Measurements from ENCODE around the gene SUPT7L.
"Not testable (repeated sequence)": the region's sequence is repeated elsewhere in the genome, so short reads cannot be mapped to it uniquely, and the experiment has no call there.

SUPT7L gene

DNA sequence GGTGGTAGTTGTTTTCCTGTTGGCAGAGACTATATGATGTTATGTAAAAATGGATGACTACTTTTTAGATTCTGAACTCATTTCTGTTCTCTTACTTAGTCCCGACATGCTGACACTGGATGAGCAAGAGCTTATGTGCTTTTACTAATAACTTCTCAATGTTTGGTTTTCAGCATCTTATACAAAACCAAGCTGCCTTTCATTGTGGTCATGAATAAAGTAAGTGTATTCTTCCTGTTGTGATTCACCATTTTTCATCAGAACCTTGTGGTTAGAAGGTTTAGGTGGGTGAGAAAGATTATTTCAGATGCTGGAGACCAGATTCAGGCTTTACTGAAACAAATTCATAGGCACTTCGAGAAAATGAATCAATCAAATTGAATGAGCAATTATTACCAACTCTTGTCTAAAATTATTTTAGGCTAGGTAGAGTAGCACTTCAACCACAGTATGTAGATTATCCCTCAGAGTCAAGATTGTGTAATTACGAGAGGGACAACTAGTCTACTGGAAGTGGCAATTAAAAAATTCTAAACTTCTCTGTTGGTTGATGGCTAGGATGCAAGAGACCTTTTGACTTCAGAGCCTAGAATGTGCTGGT lies 25.3 kb downstream of the SUPT7L start:
- no peak for DNase-seq (ENCODE audit: low read depth)

DNA sequence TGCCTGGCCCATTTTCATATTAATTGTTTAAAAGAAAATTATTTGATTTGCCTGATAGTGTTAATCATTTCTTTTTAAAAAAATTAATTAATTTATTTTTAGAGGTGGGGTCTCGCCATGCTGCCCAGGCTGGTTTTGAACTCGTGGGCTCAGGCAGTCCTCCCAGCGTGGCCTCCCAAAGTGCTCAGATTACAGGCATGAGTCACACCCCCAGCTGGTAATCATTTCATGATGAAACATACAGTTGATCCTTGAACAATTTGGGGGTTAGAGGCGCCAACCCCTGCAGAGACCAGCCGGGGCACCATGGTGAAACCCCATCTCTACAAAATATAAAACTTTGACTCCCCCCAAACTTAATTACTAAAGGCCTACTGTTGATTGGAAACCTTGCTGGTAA lies 26.6 kb downstream of the SUPT7L start:
- DNase-seq (ENCODE audit: low read depth) = no peak

DNA sequence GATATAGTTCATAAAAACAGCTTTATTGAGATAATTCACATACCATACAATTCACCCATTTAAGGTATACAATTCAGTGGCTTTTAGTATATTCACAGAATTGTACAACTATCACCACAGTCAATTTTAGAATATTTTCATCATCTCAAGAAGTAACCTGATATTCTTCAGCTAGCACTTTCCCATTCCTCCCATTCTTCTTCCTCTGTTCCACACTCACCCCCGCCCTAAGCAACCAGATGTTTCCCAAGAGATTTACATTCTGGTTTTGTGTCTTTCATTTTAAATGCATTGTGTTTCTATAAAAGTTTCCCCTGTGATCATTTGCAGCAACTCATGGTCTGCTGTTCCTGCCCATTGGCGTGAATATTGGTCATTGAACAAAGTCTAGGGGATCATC lies 29.1 kb downstream of the SUPT7L start:
- no peak for DNase-seq (ENCODE audit: low read depth)

DNA sequence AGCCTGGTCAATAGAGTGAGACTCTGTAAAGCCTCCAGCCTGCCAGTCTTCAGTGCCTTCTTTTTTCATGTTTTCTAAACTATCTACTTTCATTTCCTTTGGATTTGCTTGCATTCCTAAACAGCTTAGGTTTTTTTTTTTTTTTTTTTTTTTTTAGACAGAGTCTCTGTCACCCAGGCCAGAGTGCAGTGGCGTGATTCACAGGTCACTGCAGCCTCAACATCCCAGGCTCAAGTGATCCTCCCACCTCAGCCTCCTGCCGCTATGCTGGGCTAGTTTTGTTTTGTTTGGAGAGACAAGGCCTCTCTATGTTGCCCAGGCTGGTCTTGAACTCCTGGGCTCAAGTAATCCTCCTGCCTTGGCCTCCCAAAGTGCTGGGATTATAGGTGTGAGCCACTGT lies 33.2 kb downstream of the SUPT7L start:
- not testable (repeated sequence) for DNase-seq (ENCODE audit: low read depth)

DNA sequence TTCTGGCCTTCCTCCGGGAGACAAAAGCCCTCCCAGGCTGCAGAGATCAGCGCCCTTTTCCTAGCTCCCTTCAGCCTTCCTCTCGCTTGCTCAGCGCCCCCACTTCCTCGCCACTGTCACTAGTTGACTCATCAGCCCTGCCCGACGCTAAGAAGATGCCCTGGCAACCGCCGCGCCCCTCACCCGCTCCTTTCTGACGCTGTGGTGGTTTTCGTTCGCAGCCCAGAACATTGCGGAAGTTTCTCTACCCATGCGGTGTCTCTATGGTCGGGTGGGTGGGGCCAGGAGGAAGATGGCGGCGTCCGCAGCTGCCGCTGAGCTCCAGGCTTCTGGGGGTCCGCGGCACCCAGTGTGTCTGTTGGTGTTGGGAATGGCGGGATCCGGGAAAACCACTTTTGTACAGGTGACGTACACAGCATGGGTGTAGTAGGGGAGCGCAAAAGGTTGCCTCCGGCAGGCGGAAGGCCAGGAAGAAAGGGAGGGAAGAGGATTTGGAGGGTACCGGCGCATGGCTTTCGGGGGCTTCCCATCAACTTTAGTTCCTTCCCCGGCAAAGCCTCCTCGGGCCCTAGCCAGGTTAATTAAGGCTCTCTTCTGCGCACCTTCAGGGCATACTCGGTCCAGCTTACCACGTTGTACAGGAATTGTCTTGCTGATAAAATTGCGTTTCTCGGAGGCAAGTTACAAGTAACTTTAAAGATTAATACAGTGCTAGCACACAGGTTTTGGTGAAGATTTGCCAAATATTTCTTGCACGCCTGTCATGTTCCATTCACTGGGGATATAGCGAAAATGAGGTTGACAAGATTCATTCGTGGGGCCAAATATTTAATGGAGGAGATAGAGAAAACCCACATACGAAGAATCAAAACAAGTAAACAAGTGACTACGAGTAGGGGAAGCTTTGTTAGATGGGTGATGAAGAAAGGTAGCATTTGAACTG lies 34.4 kb downstream of the SUPT7L start, which contains the start of the genes CCDC121 and GPN1:
Gene CCDC121 (minus strand): TSS at position 246 of the 943 bp plus-strand sequence. CDS start 1,213 bp downstream, outside the sequence.
Gene GPN1 (plus strand): TSS at position 284 of the 943 bp plus-strand sequence. CDS start 9 bp downstream, at position 293.
- peak; percentile 93 for DNase-seq (ENCODE audit: low read depth)

DNA sequence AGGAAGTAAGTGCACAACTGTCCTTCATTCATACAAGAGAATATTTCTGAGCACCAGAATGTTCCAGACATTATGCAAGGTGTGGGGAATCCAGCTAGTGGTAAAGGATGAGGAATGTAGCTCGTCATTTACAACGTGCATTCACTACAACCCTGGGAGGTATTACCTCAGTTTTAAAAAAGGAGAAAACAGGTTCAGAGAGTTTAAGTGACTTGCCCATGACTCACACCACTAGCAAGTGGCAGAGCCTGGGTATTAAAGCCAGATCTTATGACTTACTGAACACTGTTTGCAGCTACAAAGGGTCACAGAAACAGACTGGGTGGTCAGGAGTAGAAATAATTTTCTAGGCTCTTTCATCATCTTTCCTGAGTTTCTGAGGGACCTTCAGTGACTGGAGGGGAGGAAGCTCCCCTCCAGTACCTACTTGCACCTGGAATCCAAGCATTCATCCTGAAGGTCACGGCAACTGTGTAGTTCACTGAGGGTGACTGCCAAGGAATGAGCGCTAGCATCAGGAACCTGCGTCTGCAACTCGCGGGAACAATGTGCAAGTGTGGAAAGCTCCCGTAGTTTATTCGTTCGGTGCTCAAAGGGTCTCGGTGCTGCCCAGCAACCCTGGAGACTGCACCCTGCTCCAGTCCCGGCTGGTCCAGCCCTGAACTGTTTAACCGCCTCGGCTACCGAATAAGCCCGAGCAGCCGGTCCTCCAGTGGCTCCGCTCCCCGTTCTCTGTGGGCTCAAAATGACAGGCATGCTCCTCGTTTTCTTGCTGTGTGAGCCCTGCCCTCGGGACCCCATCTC lies 35.2 kb downstream of the SUPT7L start:
- DNase-seq (ENCODE audit: low read depth) = no peak

DNA sequence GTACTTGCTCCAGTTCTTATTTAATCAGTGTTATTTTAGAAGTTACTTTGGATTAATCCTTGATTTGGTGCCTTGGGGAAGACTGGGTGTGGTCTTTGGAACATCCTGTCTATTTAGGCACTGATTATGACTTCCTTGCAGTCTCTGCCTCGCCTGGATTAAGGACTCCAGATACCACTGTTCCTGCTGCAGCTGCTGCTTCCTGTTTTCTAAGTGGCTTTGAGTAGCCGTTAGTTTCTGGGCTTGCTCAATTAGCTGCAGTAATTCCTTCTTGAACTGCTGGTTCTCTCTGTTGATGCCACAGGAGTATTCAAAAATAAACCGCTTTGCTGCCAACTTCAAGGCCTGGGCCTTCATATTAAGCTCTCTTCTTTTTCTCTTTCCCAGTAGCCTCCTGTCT lies 36.5 kb downstream of the SUPT7L start:
- not testable (repeated sequence) for DNase-seq (ENCODE audit: low read depth)

DNA sequence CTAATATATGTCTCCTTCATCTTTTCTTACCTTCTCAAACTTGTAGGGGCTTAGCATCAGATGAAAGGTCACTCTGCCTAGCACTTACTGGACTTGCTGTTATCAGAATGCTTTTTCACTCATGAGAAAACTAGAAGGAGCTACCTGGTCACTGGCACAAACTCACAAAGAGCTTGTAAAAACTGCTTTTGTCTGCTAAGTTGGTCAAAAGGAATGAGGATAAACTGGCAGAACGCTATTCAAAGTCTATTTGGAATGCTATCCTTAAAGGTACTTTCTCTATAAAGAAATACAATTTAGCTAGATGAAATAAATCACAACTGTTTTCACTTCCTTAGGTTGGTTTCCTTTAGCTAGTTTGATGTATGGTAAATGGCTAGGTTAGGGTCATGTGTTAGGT lies 37.1 kb downstream of the SUPT7L start:
- not testable (repeated sequence) for DNase-seq (ENCODE audit: low read depth)

DNA sequence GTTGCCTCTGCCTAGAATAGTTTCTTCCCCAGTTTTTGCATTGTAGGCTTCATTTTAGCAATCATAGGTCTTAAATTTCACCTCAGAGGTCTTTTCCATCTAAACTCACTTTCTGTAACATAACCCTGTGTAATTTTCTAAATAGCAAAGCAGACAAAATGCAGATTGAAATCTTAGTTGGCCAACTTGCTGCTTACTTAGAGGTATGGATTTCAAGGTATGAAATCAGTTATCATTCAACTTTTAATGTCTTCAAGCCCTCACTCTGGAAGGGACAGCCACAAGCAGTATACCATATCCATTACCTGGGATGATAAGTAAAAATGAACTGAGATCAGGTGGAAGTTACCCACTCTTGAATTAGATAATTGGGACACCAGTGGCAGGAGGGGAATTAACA lies 38.5 kb downstream of the SUPT7L start:
- DNase-seq (ENCODE audit: low read depth) = no peak

DNA sequence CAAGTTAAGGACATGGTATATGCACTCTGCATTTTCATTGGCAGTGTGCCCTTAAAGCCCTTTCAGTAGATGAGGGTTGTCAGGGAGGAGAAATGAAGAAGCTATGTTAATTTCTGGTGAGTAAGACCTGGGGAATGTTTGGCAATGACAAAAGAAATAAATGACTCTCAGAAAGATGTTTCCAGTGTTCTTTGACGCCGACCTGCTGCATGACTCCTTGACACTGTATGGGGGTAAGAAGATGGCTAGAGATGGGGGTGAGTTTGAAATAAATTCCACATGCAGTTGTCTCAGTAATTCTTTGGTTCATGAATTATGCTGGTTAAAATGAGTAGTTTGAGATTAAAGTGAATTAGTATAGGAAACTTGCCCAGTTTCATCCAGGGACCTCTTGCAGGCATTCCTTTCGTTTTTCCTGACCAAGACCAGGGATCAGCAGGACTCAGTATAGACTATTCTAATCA lies 40.5 kb downstream of the SUPT7L start:
- DNase-seq (ENCODE audit: low read depth) = no peak

DNA sequence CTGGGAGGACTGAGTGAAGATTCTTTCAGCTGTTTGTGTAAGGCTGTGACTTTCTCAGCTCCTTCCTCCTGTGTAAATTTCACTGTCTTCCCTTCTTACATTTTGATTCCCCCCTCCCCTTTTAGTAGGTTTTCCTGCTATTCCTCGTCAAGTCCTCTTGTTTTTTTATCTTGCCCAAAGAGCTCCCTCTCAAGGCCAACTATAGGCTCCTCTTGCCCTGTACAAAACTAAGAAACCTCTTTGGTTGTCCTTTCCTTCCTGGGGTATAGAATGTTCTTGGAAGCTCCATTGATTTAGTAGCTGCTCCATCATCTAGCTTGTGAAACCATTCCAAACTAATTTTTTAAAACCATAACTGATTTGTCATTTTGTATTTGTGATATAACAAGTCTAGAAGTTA lies 41.9 kb downstream of the SUPT7L start:
- no peak for DNase-seq (ENCODE audit: low read depth)

DNA sequence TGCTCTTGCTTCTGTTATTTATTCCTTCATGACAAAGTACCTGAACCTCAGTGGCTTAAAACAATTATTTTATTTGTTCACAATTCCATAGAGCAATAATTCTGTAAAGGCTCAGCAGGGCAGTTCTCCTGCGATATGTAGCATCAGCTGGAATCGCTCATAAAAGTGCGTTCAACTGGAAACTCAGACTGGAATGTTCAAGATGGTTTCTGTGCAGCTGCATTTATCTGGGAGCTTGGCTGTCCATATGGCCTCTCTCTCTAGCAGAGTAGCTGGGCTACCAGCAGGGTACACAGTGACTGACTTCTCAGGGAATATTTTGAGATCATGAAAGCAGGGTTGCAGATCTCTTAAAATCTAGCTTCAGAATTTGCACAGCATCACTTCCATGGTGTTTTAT lies 48.1 kb downstream of the SUPT7L start:
- DNase-seq (ENCODE audit: low read depth) = no peak

DNA sequence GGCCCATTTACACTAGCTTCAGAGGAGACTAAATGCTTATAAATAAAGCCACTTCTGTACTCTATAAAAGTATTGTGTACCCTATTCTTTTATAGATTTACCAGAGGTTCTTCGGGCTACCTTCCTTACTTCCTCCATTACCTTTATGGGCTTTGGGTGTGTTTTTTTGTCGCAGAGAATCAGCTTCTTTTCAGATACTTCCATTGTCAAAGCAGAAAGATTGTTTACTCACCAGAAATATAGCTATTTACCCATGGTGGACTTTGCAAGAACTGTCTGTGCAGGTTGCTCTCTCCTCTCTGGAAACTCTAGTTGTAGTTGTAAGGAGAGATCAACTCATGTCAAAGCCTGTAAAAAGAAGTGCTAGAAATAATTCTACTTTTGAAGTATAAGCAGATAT lies 49.4 kb downstream of the SUPT7L start:
- no peak for DNase-seq (ENCODE audit: low read depth)

DNA sequence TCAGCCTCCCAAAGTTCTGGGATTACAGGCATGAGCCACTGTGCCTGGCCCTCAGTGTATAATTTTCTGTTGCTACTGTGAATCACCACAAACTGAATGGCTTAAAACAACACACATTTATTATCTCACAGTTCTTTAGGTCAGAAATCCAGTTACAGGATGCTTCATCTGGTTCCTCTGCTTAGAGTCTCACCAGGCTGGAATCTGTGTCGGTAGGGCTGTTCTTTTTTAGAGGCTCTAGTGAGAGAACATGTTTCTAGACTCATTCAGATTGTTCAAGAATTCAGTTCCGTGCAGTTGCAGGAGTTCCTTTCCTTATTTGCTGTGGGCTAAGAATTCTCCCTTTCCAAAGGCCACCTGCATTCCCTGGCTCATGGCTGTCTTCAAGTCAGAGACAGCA lies 56.8 kb downstream of the SUPT7L start:
- no peak for DNase-seq (ENCODE audit: low read depth)
